ENCODE measurements around the gene ZP2.
"Not testable (repeated sequence)": the region's sequence is repeated elsewhere in the genome, so short reads cannot be mapped to it uniquely, and the experiment has no call there.

Gene ZP2

GRCh38 chr16:21179983-21180365 is 31.4 kb downstream of the ZP2 start:
- DNase-seq (ENCODE audit: low read depth in 2 of 2) = no peak
- TF ChIP-seq CTCF (IDR thresholded peaks at IDR 0.05; ENCODE audit: low read depth, low read length) = no peak
- H3K4me3 ChIP-seq (replicated peaks in 1 of 2; ENCODE audit: low read depth in 2 of 2, low read length in 2 of 2) = no peak overlapping the region

- DNase-seq (ENCODE audit: low read depth in 2 of 2) = no peak
- TF ChIP-seq CTCF (IDR thresholded peaks at IDR 0.05; ENCODE audit: low read depth, low read length) = no peak
These were observed 32.0 kb downstream of the ZP2 start for GRCh38 chr16:21179126-21179982.

DNA sequence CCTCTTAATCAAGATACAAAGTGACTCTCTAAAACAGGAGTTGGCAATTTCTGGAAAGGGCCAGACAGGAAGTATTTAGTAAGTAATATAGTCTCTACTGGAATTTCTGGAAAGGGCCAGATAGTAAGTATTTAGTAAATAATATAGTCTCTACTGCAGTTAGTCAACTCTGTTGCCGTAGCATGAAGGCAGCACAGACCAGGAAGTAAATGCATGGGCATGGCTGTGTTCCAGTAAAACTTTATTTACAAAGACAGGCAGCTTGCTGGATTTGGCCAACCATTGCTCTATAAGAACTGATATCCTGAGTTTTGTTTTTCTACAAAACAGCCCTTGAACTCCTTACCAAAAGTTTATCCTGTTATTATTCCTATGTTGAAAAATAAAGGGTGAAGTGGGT is 36.0 kb downstream of the ZP2 start:
- no peak for TF ChIP-seq CTCF (IDR thresholded peaks at IDR 0.05; ENCODE audit: low read depth, low read length)
- no peak for DNase-seq (ENCODE audit: low read depth in 2 of 2)

More at GRCh38 chr16:21179126-21179982, 32.0 kb downstream of the ZP2 start:
- no peak overlapping the region for H3K4me3 ChIP-seq (replicated peaks in 1 of 2; ENCODE audit: low read depth in 2 of 2, low read length in 2 of 2)

DNA sequence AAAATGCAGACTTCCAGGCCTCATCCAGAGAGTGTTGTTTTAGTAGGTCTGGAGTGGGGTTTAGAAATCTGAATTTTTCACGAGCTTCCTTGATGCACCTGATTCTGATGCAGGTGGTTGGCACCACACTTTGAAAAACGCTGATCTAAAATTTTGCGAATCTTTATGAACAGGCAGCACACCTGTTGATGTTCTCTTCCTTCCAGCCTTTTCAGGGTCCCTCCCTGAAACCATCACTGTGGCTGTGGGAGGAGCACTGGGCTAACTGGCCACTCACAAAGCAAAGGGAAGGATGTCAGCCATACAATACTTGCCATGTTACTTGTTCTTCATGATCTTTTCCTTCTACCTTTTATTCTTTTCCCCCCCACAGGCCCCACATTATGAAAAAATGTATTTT is 38.7 kb downstream of the ZP2 start:
- no peak for DNase-seq (ENCODE audit: low read depth in 2 of 2)
- no peak overlapping the region for H3K4me3 ChIP-seq (replicated peaks in 1 of 2; ENCODE audit: low read depth in 2 of 2, low read length in 2 of 2)
- TF ChIP-seq CTCF (IDR thresholded peaks at IDR 0.05; ENCODE audit: low read depth, low read length) = no peak

More for the DNA sequence above, 36.0 kb downstream of the ZP2 start:
- H3K4me3 ChIP-seq (replicated peaks in 1 of 2; ENCODE audit: low read depth in 2 of 2, low read length in 2 of 2) = no peak overlapping the region

DNA sequence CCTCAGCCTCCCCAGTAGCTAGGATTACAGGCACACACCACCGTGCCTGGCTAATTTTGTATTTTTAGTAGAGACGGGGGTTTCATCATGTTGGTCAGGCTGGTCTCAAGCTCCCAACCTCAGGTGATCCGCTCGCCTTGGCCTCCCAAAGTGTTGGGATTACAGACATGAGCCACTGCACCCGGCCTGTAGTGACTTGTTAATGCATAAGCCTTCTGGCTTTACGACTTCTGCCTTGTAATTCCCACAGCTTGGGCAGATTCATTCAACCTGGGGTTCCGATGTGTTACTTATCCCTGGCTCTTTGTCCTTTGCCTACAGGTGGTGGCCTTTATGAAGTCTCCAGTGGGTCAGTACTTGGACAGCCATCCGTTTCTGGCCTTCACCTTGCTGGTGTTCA is 41.3 kb downstream of the ZP2 start:
- DNase-seq (ENCODE audit: low read depth in 2 of 2); H3K4me3 ChIP-seq (replicated peaks in 1 of 2; ENCODE audit: low read depth in 2 of 2, low read length in 2 of 2): not testable (repeated sequence)

DNA sequence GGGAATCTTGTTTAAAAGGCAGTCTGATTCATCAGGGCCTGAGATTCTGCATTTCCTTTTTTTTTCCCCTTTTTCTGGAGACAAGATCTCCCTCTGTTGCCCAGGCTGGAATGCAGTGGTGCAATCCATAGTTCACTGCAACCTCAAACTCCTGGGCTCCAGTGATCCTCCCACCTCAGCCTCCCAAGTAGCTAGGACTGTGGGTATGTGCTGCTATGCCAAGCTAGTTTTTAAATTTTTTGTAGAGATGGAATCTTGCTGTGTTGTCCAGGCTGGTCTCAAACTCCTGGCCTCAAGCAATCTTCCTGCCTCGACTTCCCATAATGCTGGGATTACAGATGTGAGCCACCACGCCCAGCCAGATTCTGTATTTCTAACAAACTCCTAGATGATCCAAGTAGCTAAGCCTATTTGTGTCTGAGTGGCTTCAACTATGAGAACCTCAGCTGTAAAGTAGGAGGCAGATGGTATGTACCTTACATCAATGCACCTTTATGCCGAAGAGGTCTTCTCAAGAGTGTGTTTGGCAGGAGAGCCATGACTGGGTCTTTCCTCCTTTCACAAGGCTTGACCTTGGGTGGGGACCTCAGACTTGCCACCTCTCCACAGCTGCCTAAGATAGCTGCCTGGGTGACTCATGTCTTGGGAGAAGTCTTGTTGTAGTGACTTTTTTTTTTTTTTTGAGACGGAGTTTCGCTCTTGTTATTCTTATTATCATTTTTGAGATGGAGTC is 42.0 kb downstream of the ZP2 start:
- peak in 1 of 2 donors; percentile 82 for DNase-seq (ENCODE audit: low read depth in 2 of 2)
- no peak for TF ChIP-seq CTCF (IDR thresholded peaks at IDR 0.05; ENCODE audit: low read depth, low read length)
- no peak overlapping the region for H3K4me3 ChIP-seq (replicated peaks in 1 of 2; ENCODE audit: low read depth in 2 of 2, low read length in 2 of 2)

- no peak for DNase-seq (ENCODE audit: low read depth in 2 of 2)
- H3K4me3 ChIP-seq (replicated peaks in 1 of 2; ENCODE audit: low read depth in 2 of 2, low read length in 2 of 2) = no peak overlapping the region
- no peak for TF ChIP-seq CTCF (IDR thresholded peaks at IDR 0.05; ENCODE audit: low read depth, low read length)
These were observed 43.3 kb downstream of the ZP2 start for GRCh38 chr16:21167929-21168602.

All from cardiac fibroblast (primary cell).